ENCODE measurements around the gene SNORC. TPM values are rescaled to one million over a fixed set of nuclear protein-coding genes. Genes with fewer than 3 reads are reported as not detected.
A peak's percentile ranks its signal among the peaks of the same experiment; 100 is the strongest.

Gene SNORC
- total RNA-seq, 1 donor from 2014 or later, result 3.0 TPM

GRCh38 chr2:232887171-232887850 lies 17.2 kb downstream of the SNORC start:
- DNase-seq (ENCODE audit: low read depth, low spot score), result no peak
- no peak for TF ChIP-seq CTCF (conservative IDR thresholded peaks at IDR 0.05)
- H3K4me1 Mint-ChIP-seq, result peaks cover 21% of the 10 kb centered on the region
- no peaks in the 10 kb centered on the region for H3K36me3 Mint-ChIP-seq (ENCODE audit: low read depth)
- peaks cover 9% of the 10 kb centered on the region for H3K27me3 Mint-ChIP-seq (ENCODE audit: low read depth)
- no peak overlapping the region for H3K27ac Mint-ChIP-seq (ENCODE audit: unreplicated experiment)
- H3K9me3 Mint-ChIP-seq, result no peaks in the 10 kb centered on the region
- H3K4me3 Mint-ChIP-seq, result no peak overlapping the region

- DNase-seq (ENCODE audit: low read depth, low spot score), result no peak
- no peak overlapping the region for H3K4me3 Mint-ChIP-seq
- H3K4me1 Mint-ChIP-seq, result peaks cover 24% of the 10 kb centered on the region
These were observed 18.2 kb downstream of the SNORC start for GRCh38 chr2:232888099-232888836.

GRCh38 chr2:232888839-232889529 lies 18.9 kb downstream of the SNORC start:
- H3K4me1 Mint-ChIP-seq, result peaks cover 24% of the 10 kb centered on the region
- no peak overlapping the region for H3K4me3 Mint-ChIP-seq
- no peaks in the 10 kb centered on the region for H3K36me3 Mint-ChIP-seq (ENCODE audit: low read depth)
- TF ChIP-seq CTCF (conservative IDR thresholded peaks at IDR 0.05), result no peak
- no peak overlapping the region for H3K27ac Mint-ChIP-seq (ENCODE audit: unreplicated experiment)
- peaks cover 9% of the 10 kb centered on the region for H3K27me3 Mint-ChIP-seq (ENCODE audit: low read depth)
- DNase-seq (ENCODE audit: low read depth, low spot score), result no peak
- H3K9me3 Mint-ChIP-seq, result no peaks in the 10 kb centered on the region

More at GRCh38 chr2:232888099-232888836, 18.2 kb downstream of the SNORC start:
- H3K36me3 Mint-ChIP-seq (ENCODE audit: low read depth), result no peaks in the 10 kb centered on the region
- peaks cover 9% of the 10 kb centered on the region for H3K27me3 Mint-ChIP-seq (ENCODE audit: low read depth)
- H3K27ac Mint-ChIP-seq (ENCODE audit: unreplicated experiment), result no peak overlapping the region
- TF ChIP-seq CTCF (conservative IDR thresholded peaks at IDR 0.05), result no peak
- no peaks in the 10 kb centered on the region for H3K9me3 Mint-ChIP-seq

- DNase-seq (ENCODE audit: low read depth, low spot score), result no peak
- H3K4me3 Mint-ChIP-seq, result no peak overlapping the region
- no peak overlapping the region for H3K27ac Mint-ChIP-seq (ENCODE audit: unreplicated experiment)
- H3K27me3 Mint-ChIP-seq (ENCODE audit: low read depth), result peaks cover 9% of the 10 kb centered on the region
- TF ChIP-seq CTCF (conservative IDR thresholded peaks at IDR 0.05), result no peak
- no peaks in the 10 kb centered on the region for H3K9me3 Mint-ChIP-seq
- peaks cover 24% of the 10 kb centered on the region for H3K4me1 Mint-ChIP-seq
- H3K36me3 Mint-ChIP-seq (ENCODE audit: low read depth), result no peaks in the 10 kb centered on the region
These were observed 19.9 kb downstream of the SNORC start for GRCh38 chr2:232889876-232890401.

GRCh38 chr2:232890536-232890895 lies 20.5 kb downstream of the SNORC start:
- peaks cover 9% of the 10 kb centered on the region for H3K27me3 Mint-ChIP-seq (ENCODE audit: low read depth)
- H3K4me3 Mint-ChIP-seq, result no peak overlapping the region
- no peaks in the 10 kb centered on the region for H3K9me3 Mint-ChIP-seq
- DNase-seq (ENCODE audit: low read depth, low spot score), result no peak
- peaks cover 24% of the 10 kb centered on the region for H3K4me1 Mint-ChIP-seq
- H3K36me3 Mint-ChIP-seq (ENCODE audit: low read depth), result no peaks in the 10 kb centered on the region
- TF ChIP-seq CTCF (conservative IDR thresholded peaks at IDR 0.05), result no peak
- peak overlapping the region; percentile 64 for H3K27ac Mint-ChIP-seq (ENCODE audit: unreplicated experiment)
